RWPE2 (cell line): Measurements from ENCODE around the gene AKAP6.
A peak's percentile ranks its signal among the peaks of the same experiment; 100 is the strongest.
"Not testable (repeated sequence)": the region's sequence is repeated elsewhere in the genome, so short reads cannot be mapped to it uniquely, and the experiment has no call there.

ENCODE experiments used
- ATAC-seq: fragments of 200-7000 bp; cut with Tn5 transposase; 3 replicates; pipeline ENCODE4 v1.9.1; 2021; ENCODE audit warnings: low read depth
- DNase-seq: peaks from one replicate; pipeline ENCODE4 v3.0.0-alpha.2; 2020; ENCODE audit warnings: low spot score
- H3K27ac ChIP-seq: fragments of 450-650 bp; 2 replicates; pipeline ENCODE4 v1.5.1; 2017; ENCODE audit warnings: mild to moderate bottlenecking; ENCODE audit not compliant: poor library complexity, severe bottlenecking
- H3K27me3 ChIP-seq: fragments of 250-450 bp; sonication (Bioruptor Pico); 2 replicates; pipeline ENCODE4 v1.5.1; 2021; ENCODE audit warnings: mild to moderate bottlenecking, moderate library complexity; ENCODE audit not compliant: insufficient read depth, poor library complexity, severe bottlenecking
- H3K36me3 ChIP-seq: fragments of 250-450 bp; sonication (Bioruptor Pico); 2 replicates; pipeline ENCODE4 v1.5.1; 2020; ENCODE audit warnings: low read depth, mild to moderate bottlenecking, moderate library complexity
- H3K4me1 ChIP-seq: fragments of 250-450 bp; sonication (Bioruptor Pico); 2 replicates; pipeline ENCODE4 v1.5.1; 2021; ENCODE audit warnings: mild to moderate bottlenecking, moderate library complexity; ENCODE audit not compliant: insufficient read depth, poor library complexity, severe bottlenecking
- H3K4me3 ChIP-seq: fragments of 250-450 bp; sonication (Bioruptor Pico); 2 replicates; pipeline ENCODE4 v1.5.1; 2021; ENCODE audit warnings: mild to moderate bottlenecking, moderate library complexity; ENCODE audit not compliant: severe bottlenecking
- H3K9me3 ChIP-seq: fragments of 250-450 bp; sonication (Bioruptor Pico); 2 replicates; pipeline ENCODE4 v1.5.1; 2021; ENCODE audit warnings: mild to moderate bottlenecking, moderate library complexity; ENCODE audit not compliant: severe bottlenecking
- CTCF ChIP-seq: fragments of 450-650 bp; IDR thresholded peaks from one replicate; pipeline ENCODE4 v1.5.1; 2017; ENCODE audit warnings: mild to moderate bottlenecking, moderate library complexity; ENCODE audit not compliant: poor library complexity, severe bottlenecking

Gene AKAP6

DNA sequence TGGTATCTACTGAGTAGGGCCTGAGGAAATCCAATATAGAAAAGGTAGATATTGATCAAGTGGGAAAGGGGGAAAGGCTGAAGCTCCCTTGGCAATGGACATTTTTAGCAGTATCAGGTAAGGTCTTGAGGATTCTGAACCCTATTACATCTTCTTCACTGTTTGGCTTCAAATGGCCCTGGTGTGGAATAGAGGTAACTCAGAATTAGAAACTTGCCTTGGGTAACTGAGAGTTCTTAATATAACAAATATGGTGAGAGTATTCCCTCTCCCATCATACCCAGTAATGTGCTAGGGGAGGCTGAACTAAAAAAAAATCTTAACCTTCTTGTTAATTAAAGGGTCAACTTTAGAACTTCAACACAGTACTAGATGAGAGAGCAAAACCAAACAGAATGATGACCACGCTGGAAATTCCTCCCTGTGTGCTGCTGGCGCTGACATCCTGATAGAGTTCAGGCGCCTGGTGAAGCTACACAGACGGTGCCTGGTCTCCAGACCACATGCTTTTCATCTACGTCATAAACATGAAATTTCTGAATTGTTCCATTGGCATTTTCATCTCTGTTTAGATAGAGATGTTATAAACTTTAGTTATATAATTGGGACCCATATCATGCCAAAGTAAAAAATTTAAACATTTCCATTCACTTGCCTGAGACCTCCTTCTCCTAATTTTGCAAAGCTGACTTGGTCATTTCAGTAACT lies 128.3 kb downstream of the AKAP6 start:
- Histone ChIP-seq H3K9me3 (no peaks in the 10 kb centered on the region), H3K27ac (no peak overlapping the region), H3K27me3 (no peaks in the 10 kb centered on the region), H3K4me3 (no peak overlapping the region), H3K4me1 (peaks cover 8% of the 10 kb centered on the region), H3K36me3 (no peaks in the 10 kb centered on the region)
- no peak for ATAC-seq
- TF ChIP-seq CTCF = no peak
- no peak for DNase-seq

- H3K27me3 ChIP-seq = no peaks in the 10 kb centered on the region
- H3K4me1 ChIP-seq = peaks cover 8% of the 10 kb centered on the region
- DNase-seq (no peak), ATAC-seq (no peak)
- no peak for TF ChIP-seq CTCF
- H3K9me3 ChIP-seq = peaks cover 3% of the 10 kb centered on the region
- H3K36me3 ChIP-seq = no peaks in the 10 kb centered on the region
- H3K27ac ChIP-seq = no peak overlapping the region
- H3K4me3 ChIP-seq = no peak overlapping the region
These were observed 129.6 kb downstream of the AKAP6 start for GRCh38 chr14:32458720-32459119.

- DNase-seq (no peak), ATAC-seq (no peak)
- H3K27ac ChIP-seq = no peak overlapping the region
- H3K9me3 ChIP-seq = peaks cover 3% of the 10 kb centered on the region
- TF ChIP-seq CTCF = no peak
- no peaks in the 10 kb centered on the region for H3K36me3 ChIP-seq
- peaks cover 3% of the 10 kb centered on the region for H3K4me1 ChIP-seq
- H3K4me3 ChIP-seq = no peak overlapping the region
- no peaks in the 10 kb centered on the region for H3K27me3 ChIP-seq
These were observed 131.2 kb downstream of the AKAP6 start for GRCh38 chr14:32460267-32460666.

- not testable (repeated sequence) for ATAC-seq, H3K9me3 ChIP-seq, H3K4me1 ChIP-seq, H3K27ac ChIP-seq, H3K4me3 ChIP-seq, DNase-seq, H3K27me3 ChIP-seq, H3K36me3 ChIP-seq
These were observed 133.5 kb downstream of the AKAP6 start for GRCh38 chr14:32462553-32462952.

GRCh38 chr14:32468955-32469354 lies 139.9 kb downstream of the AKAP6 start:
- no peak for TF ChIP-seq CTCF
- no peak for DNase-seq
- no peaks in the 10 kb centered on the region for H3K27me3 ChIP-seq
- ATAC-seq = peak; percentile 65
- H3K4me3 ChIP-seq = no peak overlapping the region
- H3K9me3 ChIP-seq = no peaks in the 10 kb centered on the region
- peak overlapping the region; percentile 100 for H3K27ac ChIP-seq
- H3K36me3 ChIP-seq = no peaks in the 10 kb centered on the region
- peaks cover 63% of the 10 kb centered on the region for H3K4me1 ChIP-seq
